Neural cell (in vitro differentiated cells): ENCODE measurements around the gene PHF21A. TPM values are rescaled to one million over a fixed set of nuclear protein-coding genes. Genes with fewer than 3 reads are reported as not detected.

ENCODE experiments used
- H2AFZ ChIP-seq: fragments of 200-600, 300-800 bp; sonication (generic), shearing (Covaris generic); 2 replicates; pipeline ENCODE4 v1.6.0; 2014; ENCODE audit warnings: low read depth, mild to moderate bottlenecking, antibody characterized with exemption, low read length, moderate library complexity
- H3F3A ChIP-seq: fragments of 200-600 bp; shearing (Covaris generic); 2 replicates; pipeline ENCODE4 v1.6.1; 2016; ENCODE audit warnings: mild to moderate bottlenecking, moderate library complexity, mixed read lengths, antibody characterized with exemption, low read length; ENCODE audit not compliant: insufficient read depth, poor library complexity, severe bottlenecking
- H3K27ac ChIP-seq: fragments of 200-600, 300-800 bp; sonication (generic), shearing (Covaris generic); 2 replicates; pipeline ENCODE4 v1.5.1; 2014; ENCODE audit warnings: mild to moderate bottlenecking, low read length, moderate library complexity
- H3K27me3 ChIP-seq: fragments of 300-800, 200-600 bp; sonication (generic), shearing (Covaris generic); 2 replicates; pipeline ENCODE4 v1.6.0; 2014; ENCODE audit warnings: mild to moderate bottlenecking, low read depth, low read length, moderate library complexity; ENCODE audit not compliant: insufficient read depth
- H3K36me3 ChIP-seq: fragments of 300-800, 200-600 bp; sonication (generic), shearing (Covaris generic); 2 replicates; pipeline ENCODE4 v1.5.1; 2014; ENCODE audit warnings: mild to moderate bottlenecking, antibody characterized with exemption, low read length, moderate library complexity; ENCODE audit not compliant: insufficient read depth
- H3K4me2 ChIP-seq: fragments of 300-800, 200-600 bp; sonication (generic), shearing (Covaris generic); 2 replicates; pipeline ENCODE4 v1.6.0; 2014; ENCODE audit warnings: mild to moderate bottlenecking, low read length
- H3K4me3 ChIP-seq: fragments of 300-800, 200-600 bp; sonication (generic), shearing (Covaris generic); 2 replicates; pipeline ENCODE4 v1.5.1; 2014; ENCODE audit warnings: mild to moderate bottlenecking, low read length, moderate library complexity
- H3K79me2 ChIP-seq: fragments of 200-600 bp; shearing (Covaris generic); replicated peaks from 2 replicates; pipeline ENCODE4 v1.6.0; 2014; ENCODE audit warnings: mild to moderate bottlenecking, low read length, moderate library complexity; ENCODE audit not compliant: insufficient read depth
- H3K9ac ChIP-seq: fragments of 300-800, 200-600 bp; sonication (generic), shearing (Covaris generic); 2 replicates; pipeline ENCODE4 v1.6.1; 2016; ENCODE audit warnings: mild to moderate bottlenecking, low read length, mixed read lengths
- H3K9me2 ChIP-seq: fragments of 200-600 bp; shearing (Covaris generic); 2 replicates; pipeline ENCODE4 v1.6.1; 2016; ENCODE audit warnings: mild to moderate bottlenecking, low read length, mixed read lengths; ENCODE audit not compliant: insufficient read depth
- H3K9me3 ChIP-seq: fragments of 200-600, 300-800 bp; sonication (generic), shearing (Covaris generic); 2 replicates; pipeline ENCODE4 v1.6.1; 2016; ENCODE audit warnings: mild to moderate bottlenecking, mixed run types, low read length, moderate library complexity, mixed read lengths
- H4K20me1 ChIP-seq: fragments of 200-600 bp; shearing (Covaris generic); 2 replicates; pipeline ENCODE4 v1.6.1; 2016; ENCODE audit warnings: mild to moderate bottlenecking, mixed run types; ENCODE audit not compliant: insufficient read depth
- CTCF ChIP-seq: fragments of 450-650 bp; IDR thresholded peaks from 2 replicates; pipeline ENCODE4 v1.5.1; 2014; ENCODE audit warnings: antibody characterized with exemption, mild to moderate bottlenecking, moderate library complexity; ENCODE audit not compliant: poor library complexity, severe bottlenecking
- EP300 ChIP-seq: fragments of 450-650 bp; conservative IDR thresholded peaks from 2 replicates; pipeline ENCODE4 v1.6.1; 2014; ENCODE audit warnings: antibody characterized with exemption, mild to moderate bottlenecking, moderate library complexity; ENCODE audit not compliant: poor library complexity, severe bottlenecking
- EZH2 ChIP-seq: fragments of 200-600, 300-800 bp; shearing (Covaris generic), sonication (generic); IDR thresholded peaks from 2 replicates; pipeline ENCODE4 v1.6.1; 2014; ENCODE audit warnings: antibody characterized with exemption, low read length, borderline replicate concordance, mild to moderate bottlenecking; ENCODE audit not compliant: insufficient read depth, poor library complexity, severe bottlenecking
- MXI1 ChIP-seq: fragments of 450-650 bp; conservative IDR thresholded peaks from 2 replicates; pipeline ENCODE4 v1.6.1; 2014; ENCODE audit warnings: antibody characterized with exemption, mild to moderate bottlenecking; ENCODE audit not compliant: poor library complexity, severe bottlenecking
- POLR2AphosphoS5 ChIP-seq: IDR thresholded peaks from 2 replicates; pipeline ENCODE4 v1.6.1; 2012
- RAD21 ChIP-seq: fragments of 450-650 bp; conservative IDR thresholded peaks from 2 replicates; pipeline ENCODE4 v1.6.1; 2014; ENCODE audit warnings: antibody characterized with exemption, mild to moderate bottlenecking, moderate library complexity
- REST ChIP-seq: IDR thresholded peaks from 2 replicates; pipeline ENCODE4 v1.6.1; 2012; ENCODE audit warnings: borderline replicate concordance
- SMC3 ChIP-seq: fragments of 450-650 bp; conservative IDR thresholded peaks from 2 replicates; pipeline ENCODE4 v1.6.1; 2014; ENCODE audit warnings: antibody characterized with exemption, mild to moderate bottlenecking, moderate library complexity; ENCODE audit not compliant: poor library complexity
- TAF1 ChIP-seq: IDR thresholded peaks from 2 replicates; pipeline ENCODE4 v1.6.1; 2012; ENCODE audit warnings: low read depth
- polyA plus RNA-seq: library from polyadenylated mRNA; depleted of rRNA; stranded (reverse); fragments of >200 nt; gene quantifications from 2 replicates; pipeline ENCODE4 v1.2.3, GENCODE V29; 2014

PHF21A gene
- polyA plus RNA-seq, 1 donor from 2014 or later, result 31.7 TPM

GRCh38 chr11:46057489-46057888 lies 63.8 kb downstream of the PHF21A start:
- no peaks in the 10 kb centered on the region for H3F3A ChIP-seq
- no peaks in the 10 kb centered on the region for H3K27me3 ChIP-seq
- H3K4me2 ChIP-seq, result no peak overlapping the region
- no peak for TF ChIP-seq MXI1
- TF ChIP-seq CTCF, result no peak
- no peak for TF ChIP-seq SMC3
- TF ChIP-seq POLR2AphosphoS5, result no peak
- TF ChIP-seq EP300, result no peak
- no peak for TF ChIP-seq EZH2
- no peak for TF ChIP-seq REST
- TF ChIP-seq RAD21, result no peak
- TF ChIP-seq TAF1, result no peak
- no peak overlapping the region for H3K27ac ChIP-seq
- H3K9me2 ChIP-seq, result no peaks in the 10 kb centered on the region
- H3K9ac ChIP-seq, result no peak overlapping the region
- H3K9me3 ChIP-seq, result no peaks in the 10 kb centered on the region
- H2AFZ ChIP-seq, result no peak overlapping the region
- H4K20me1 ChIP-seq, result no peaks in the 10 kb centered on the region
- no peak overlapping the region for H3K4me3 ChIP-seq
- peaks cover 3% of the 10 kb centered on the region for H3K79me2 ChIP-seq
- no peaks in the 10 kb centered on the region for H3K36me3 ChIP-seq

GRCh38 chr11:46055371-46055770 lies 65.9 kb downstream of the PHF21A start:
- Histone ChIP-seq H3K36me3 (no peaks in the 10 kb centered on the region), H3K9ac (no peak overlapping the region), H3K27me3 (no peaks in the 10 kb centered on the region), H3K27ac (no peak overlapping the region), H3K4me3 (no peak overlapping the region), H2AFZ (no peak overlapping the region), H3K4me2 (no peak overlapping the region), H4K20me1 (no peaks in the 10 kb centered on the region), H3K79me2 (peaks cover 3% of the 10 kb centered on the region), H3F3A (no peaks in the 10 kb centered on the region), H3K9me2 (no peaks in the 10 kb centered on the region), H3K9me3 (no peaks in the 10 kb centered on the region)
- TF ChIP-seq REST, result no peak
- no peak for TF ChIP-seq SMC3
- no peak for TF ChIP-seq POLR2AphosphoS5
- no peak for TF ChIP-seq CTCF
- no peak for TF ChIP-seq EZH2
- TF ChIP-seq EP300, result no peak
- no peak for TF ChIP-seq TAF1
